HK-2 (cell line): ENCODE measurements around the gene HOXD11.

Source experiments
- DNase-seq: peaks from one replicate; pipeline ENCODE4 v3.0.0-alpha.2; 2018; ENCODE audit not compliant: unreplicated experiment

Gene HOXD11

DNA sequence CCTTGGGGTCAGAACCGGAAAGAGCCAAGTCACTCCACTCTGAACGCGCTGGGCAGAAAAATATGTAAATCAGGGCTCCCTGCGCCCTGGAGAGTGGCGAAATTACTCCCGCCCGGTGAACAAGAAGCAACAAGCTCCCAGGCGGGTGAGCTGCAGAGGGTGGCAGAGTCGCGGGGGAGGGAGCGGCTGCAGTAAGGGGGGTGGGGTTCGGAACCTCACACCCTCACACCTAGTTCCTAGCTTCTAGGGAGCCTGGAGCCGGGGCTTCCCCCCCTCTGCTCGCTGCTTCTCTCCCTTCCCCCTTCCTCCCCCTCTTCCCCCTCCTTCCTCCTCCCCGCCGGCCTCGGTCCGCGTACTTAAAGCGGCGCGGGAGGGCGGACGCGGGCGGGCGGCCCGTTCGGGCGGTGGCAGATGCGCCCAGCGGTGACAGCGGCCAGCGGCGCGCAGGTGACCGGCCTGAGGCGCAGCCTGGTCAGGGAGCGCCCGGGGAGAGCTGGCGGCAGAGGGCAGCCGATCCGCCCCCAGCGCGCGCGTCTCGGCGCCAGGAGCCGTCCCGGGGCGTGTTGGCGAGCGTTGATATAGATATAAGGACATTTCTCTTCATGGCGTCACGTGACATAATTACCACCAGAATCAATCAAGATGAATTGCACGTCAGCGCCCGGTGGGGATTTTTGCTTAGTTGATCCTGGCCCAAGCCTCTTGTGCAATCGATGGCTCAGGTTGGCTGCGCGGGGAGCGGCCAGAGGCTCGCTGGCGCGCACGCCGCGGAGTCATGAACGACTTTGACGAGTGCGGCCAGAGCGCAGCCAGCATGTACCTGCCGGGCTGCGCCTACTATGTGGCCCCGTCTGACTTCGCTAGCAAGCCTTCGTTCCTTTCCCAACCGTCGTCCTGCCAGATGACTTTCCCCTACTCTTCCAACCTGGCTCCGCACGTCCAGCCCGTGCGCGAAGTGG lies at the start of gene HOXD11:
Gene HOXD11, plus strand, starts transcription at position 700 of the 959 bp plus-strand sequence. Its CDS starts 76 bp downstream, at position 776.
- peak; percentile 62 for DNase-seq

DNA sequence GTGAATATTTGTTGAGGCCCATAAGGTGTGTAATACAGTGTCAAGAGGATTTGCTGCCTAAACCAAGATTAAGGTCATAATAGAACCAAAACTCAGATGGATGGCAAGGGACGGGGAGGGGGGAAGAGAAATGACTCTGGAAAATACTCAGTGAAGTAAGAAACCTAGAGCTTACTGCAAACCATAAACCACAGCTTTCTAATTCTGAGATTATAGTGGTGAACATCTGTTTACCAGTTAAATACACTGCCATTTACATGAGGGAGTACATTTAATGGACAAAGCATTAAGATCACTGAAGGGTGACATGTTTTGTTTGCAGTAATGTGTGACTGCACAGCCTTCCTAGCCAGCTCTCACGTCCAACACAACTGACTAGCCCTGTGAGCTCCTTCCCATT lies 43.1 kb upstream of the HOXD11 start:
- DNase-seq: no peak

DNA sequence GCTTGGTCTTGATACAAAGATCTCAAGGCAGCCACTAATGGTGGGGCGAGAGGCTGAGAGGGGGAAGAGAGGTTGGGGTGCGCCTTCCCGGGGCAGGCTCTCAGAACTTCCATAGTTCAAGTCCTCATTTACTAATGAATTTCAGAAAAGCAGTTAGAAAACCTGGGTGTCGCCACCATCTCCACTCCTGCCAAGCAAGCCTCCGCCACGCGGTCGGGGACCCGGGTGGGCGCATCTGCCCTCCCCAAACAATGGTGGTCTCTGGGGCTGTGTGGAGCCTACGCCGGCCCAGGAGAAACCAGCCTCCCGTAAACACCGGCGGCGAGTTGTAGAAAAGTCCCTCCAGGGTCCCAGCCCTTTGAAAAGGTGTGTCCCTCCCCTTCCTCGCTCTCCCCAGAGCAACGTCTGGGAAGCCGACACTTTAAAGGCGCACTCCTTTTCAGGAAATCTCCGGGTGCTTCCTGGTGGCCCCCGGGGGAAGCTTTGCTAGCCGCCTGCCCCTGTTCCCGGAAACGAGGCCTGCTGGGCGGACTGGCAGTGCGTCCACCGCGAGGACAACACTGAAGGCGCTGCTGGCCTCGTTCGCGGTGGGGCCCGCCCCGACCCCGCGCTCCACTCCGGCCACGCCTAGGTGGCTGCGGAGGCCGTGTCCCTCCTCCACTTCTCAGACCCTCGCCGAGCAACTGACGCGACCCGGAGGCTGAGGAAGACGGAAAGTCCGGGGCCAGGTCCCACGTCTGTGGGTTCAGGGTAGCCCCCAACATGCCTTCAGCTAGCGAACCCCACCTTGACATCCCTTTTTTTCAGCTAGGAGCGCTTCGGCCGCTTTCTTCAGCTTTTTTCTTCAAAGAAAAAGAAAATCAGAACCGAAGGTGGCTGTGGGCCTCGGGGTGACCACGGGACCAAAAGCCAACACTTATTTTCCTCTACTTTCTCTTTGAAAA lies 40.2 kb upstream of the HOXD11 start:
- no peak for DNase-seq

- no peak for DNase-seq
Measured at GRCh38 chr2:176067589-176068418, 39.3 kb upstream of the HOXD11 start.

- DNase-seq: no peak
Measured at GRCh38 chr2:176068419-176068832, 38.7 kb upstream of the HOXD11 start.

DNA sequence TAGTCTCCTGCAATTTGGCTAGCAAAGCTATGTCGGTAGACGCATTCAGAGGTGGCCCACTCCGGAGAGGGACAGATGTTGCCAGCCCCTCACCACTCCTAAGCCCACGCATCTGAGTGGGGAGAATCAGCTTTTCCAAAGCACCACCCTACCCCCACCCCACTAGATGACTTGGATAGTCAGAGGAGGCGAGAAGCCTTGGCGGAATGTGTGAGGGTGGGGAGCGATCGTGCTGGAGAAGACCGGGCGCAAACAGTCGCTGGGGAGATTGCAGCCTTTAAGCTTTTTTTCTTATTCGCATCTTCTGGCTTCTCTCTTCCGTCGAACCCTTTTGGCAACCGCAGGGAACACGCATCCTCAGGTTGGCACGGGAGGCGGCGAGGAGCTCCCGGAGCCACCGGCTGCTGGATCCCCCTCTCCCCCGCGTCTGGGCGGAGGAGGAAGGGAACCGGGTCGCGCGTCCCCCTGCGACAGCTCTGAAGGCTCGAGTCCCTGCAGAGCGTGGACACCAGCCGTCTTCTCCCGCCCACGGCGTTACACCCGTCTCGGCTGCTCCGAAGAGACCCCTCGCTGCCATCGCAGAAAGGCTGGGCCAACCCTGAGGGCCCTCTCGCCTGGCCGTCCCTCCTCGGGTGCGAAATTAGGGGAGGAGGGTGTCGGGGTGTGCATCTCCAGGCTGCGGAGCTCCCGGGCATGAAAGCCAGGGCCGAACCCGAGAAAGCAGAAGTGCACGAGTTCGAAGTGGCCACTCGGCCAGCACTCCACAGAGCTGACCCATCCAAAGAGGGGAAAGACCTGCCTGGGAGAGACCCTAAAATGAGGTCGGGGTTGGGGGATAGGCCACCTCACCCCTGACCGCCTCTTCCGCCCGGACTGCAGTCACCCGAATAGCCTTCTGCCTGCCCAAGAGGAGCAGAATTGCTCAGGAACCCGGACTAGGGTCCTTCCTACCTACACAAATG lies 35.5 kb upstream of the HOXD11 start:
- DNase-seq: no peak

DNA sequence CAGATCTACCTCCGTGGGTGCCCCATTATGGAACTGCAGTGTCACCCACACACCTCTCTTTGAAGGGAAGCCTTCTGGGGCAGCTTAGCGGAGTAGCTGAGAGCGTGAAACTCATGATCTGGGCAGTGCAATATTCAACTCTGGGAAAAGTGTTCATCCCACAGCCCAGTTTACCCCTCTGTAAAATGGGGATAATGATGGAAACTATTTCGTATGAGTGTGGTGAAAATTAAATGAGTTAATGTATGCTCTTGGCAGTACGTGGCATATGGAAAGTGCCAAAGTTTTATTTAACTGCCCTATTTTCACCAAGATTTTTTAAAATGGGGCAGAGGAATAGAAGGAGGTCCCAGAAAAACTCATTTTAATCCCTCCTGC lies 34.8 kb upstream of the HOXD11 start:
- DNase-seq: no peak

GRCh38 chr2:176072951-176073904 lies 33.9 kb upstream of the HOXD11 start:
- no peak for DNase-seq

DNA sequence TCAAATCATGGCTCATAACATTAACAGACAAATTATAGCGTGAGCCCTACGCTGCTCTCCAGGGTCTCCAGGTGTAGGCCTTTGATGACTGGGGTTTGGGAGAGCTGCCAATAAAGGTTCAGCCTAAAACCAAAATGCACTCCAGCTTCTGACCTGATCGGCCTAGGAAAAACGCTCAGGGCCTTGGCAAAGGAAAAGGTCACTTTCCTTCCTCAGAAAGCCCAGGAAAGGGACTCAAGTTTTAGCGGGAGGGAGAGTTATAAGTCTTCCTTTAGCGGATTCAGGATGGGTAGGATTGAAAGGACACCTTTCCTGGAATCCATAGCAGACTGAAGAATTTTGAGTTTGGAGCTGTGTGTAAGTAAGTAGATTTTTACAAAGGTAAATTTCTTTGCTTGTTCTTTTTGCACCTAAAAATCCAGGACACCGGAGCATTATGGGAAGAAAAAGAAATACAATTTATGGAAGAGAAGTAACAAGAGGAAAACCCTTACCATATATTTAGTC lies 32.1 kb upstream of the HOXD11 start:
- no peak for DNase-seq

GRCh38 chr2:176075481-176075880 lies 31.6 kb upstream of the HOXD11 start:
- DNase-seq: no peak

GRCh38 chr2:176076063-176076462 lies 31.0 kb upstream of the HOXD11 start:
- no peak for DNase-seq

DNA sequence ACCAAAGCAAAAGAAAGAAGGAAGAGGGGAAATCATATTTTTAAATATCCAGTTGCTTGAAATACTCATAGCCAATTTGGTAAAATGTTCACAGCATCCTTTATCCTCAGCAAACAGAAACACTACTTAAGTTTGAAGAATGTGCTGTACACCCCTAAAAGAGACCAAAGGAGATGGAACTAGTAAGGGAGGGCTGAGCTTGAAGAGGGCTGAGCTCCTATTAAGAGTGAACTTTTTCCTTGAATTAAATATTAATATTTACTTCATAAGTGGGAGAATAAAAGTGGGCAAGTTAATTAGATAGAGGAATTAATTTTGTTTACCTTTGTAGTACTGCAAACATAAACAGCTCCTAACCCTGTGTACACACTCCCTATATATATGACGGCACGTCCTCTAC lies 30.3 kb upstream of the HOXD11 start:
- no peak for DNase-seq

DNA sequence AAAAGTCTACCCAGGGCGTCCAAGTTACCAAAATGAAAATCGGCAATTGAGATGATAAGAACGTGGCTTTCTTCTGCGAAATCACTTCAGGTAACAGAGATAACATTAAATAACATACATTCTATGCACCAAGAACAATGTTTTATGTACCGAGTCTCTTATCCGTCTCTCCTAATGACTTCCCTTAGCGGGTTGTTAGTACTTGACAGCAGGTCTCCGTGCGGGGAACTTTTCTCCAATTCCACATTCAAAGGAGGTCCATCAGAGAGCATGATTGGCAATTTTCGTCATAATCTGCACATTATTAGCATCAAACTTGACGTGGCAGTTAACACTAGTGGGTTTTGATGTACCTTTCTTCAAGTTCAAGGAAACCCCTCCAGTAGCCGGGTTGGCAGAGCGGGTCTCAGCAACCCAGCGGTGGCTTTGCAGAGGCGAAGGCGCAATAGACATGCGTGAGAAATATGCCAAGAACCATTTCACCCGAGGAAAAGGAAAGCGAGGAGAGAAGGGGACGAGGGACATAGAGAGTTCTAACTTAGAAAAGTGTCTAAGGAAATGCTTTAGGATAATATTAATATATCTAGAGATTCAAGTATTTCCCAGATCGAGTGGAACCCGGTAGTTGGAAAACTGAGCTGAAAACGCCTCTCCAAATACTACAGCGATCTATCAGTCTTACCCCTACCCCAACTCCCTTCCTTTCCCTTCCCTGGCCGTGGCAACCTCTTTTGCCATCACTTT lies 28.4 kb upstream of the HOXD11 start:
- no peak for DNase-seq

- DNase-seq: no peak
Measured at GRCh38 chr2:176079285-176079830, 27.7 kb upstream of the HOXD11 start.

DNA sequence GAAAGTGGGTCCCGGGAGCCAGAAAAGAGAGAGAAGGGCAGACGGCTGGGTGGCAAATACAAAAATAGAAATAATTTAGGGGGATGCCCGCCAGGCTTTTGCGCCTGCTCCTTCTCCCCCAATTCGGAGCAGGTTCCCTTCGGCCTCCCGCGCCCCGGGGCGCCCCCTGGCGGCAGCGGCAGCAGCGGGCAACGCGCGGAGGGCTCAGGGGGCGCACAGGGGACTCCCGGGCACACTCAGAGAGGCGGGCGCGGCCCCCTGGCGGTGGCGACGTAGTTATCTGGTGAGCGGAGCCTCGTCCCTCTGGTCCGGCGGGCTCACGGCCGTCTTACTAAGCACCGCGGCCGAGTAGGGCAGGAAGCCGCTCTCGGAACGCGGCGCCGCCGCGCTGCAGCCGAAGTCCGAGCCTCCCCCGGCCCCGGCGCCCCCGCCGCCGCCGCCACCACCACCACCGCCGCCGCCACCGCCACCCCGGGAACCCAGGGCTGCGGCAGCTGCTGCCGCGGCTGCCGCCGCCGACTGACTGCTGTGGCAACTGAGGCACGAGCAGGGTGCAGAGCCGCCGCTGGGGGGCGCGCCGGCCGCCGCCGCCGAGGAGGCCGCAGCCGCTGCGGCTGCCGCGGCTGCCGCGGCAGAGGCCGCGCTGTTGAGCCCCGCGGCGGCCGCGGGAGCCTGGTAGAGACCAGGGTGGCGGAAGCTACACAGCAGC lies 27.1 kb upstream of the HOXD11 start:
- peak; percentile 84 for DNase-seq

GRCh38 chr2:176080540-176081375 lies 26.3 kb upstream of the HOXD11 start:
- peak; percentile 61 for DNase-seq
